HG03354 (cell line): ENCODE data around the gene HNRNPH2.

Experiments used
- ATAC-seq: cut with Tn5 transposase; IDR thresholded peaks from one replicate; pipeline ENCODE4 v1.9.1; 2021; ENCODE audit warnings: mild to moderate bottlenecking; ENCODE audit not compliant: unreplicated experiment, poor library complexity, severe bottlenecking

The HNRNPH2 gene

DNA sequence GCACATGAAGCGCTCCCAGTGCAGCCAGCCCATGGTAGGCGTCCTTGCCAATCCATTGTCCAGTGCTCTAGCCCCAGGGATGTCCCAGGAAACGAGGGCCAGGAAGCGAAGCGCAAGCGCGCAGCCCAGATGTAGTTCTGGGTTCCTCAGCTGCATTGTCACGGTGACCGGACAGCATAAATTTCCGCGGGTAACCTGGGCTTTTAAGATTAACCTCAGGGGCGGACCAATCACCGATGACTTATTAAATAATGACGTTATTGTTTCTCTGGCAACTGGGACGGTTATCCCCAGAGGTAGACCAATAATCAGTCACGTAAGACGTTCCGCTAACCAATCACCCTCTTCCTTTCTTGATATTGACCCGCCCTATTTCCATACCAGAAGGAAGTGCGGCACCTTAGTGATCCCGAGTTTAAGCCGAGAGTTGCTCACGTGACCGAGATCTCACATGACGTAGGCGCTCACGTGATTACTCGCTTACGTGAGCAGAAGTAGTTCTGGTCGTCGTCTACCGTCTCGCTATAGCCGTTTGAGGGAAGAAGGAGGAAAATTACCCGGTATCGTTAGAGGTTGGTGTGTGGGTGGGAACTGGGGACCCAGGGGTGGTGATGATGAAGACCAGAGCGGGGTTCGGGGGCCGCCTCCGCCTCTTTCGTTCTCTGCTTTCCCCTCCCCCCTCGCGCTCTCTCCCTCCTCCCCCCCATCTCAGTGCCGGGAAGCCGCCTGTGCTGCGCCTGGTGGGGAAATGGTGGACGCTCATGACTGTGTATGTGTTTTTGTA lies at the start of gene HNRNPH2, which contains the start of gene GLA:
HNRNPH2 (plus strand) TSS at position 475 of the 784 bp plus-strand sequence. CDS start 3,767 bp downstream, outside the sequence.
GLA (minus strand) TSS at position 178 of the 784 bp plus-strand sequence; CDS start at position 156, 22 bp downstream.
- peak; percentile 92 for ATAC-seq

DNA sequence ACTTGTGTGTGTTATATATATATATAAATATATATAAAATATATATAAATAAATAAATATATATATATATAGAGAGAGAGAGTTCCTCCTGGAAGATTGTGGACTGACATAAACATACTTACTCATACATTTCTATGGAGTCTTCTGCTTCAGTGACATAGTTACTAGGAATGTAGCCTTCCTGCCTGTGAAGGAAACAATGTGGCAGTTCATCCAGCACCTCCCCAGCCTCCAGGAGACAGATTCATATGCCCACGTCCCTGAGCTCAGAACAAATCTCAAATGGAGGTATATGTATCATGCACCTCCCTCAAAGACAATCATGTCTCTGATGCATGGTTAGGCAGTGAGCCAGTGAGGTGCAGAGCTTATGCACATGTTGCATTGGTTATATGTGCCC lies 48.1 kb upstream of the HNRNPH2 start:
- no peak for ATAC-seq

DNA sequence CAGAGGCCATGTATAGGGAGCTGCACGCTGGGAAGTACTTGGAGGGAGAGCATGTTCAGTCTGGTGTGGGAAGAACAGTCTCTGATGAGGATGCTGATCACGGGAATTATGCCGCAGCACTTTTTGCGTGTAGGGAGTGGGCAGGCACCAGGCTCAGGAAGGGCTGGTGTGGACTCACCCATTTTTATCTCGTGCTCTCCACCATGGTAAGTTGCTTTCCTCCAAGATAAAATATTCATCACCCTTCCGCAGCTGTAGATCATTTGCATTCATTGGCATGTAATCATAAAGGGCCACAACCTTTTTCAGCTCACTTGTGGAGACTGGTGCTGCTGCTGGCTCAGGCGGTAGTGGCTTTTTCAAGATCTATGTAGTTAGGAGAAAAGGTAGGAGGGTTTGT lies 47.6 kb upstream of the HNRNPH2 start:
- ATAC-seq = no peak

- no peak for ATAC-seq
Measured at GRCh38 chrX:101362116-101362515, 45.9 kb upstream of the HNRNPH2 start.

DNA sequence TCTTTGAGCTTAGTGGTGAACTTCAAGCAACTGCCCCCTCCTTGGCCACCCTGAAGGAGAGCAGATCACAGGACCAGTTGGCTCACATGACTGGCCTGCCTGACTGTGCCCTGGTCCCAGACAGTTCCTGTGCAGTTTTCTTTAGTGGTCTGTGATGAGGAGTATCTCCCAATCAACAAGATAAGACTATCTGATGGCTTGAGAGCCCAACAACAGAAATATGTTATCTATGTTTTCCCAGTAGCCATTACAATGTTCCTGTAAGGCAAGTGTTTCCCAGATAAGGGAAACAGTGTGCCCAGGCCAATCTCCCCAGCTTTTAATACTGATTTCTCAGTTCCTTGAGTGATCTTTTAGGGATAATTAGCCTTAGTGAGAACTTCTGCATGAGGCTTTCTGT lies 45.3 kb upstream of the HNRNPH2 start:
- no peak for ATAC-seq

GRCh38 chrX:101365301-101365795 lies 42.7 kb upstream of the HNRNPH2 start:
- no peak for ATAC-seq

GRCh38 chrX:101368800-101369199 lies 39.2 kb upstream of the HNRNPH2 start:
- no peak for ATAC-seq

DNA sequence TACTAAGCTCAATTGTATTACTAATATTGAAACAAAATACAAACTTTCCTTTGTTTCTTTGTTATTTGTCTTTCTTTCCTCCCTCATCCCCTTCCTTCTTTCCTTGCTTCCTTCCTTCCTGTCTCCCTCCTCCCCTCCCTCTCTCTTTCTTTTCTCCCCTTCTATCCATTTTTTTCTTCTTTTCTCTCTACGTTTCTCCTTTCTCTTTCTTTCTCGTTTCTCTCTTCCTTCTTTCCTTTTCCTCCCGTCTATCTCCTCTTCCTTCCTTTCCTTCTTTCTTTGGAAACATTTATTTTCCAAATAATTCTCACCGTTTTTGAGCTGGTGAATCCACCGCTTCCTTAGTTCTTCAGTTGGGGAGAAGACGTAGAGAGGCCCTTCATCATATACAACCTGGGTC lies 38.3 kb upstream of the HNRNPH2 start:
- ATAC-seq = no peak

GRCh38 chrX:101370888-101371504 lies 37.0 kb upstream of the HNRNPH2 start:
- ATAC-seq = peak; percentile 74

DNA sequence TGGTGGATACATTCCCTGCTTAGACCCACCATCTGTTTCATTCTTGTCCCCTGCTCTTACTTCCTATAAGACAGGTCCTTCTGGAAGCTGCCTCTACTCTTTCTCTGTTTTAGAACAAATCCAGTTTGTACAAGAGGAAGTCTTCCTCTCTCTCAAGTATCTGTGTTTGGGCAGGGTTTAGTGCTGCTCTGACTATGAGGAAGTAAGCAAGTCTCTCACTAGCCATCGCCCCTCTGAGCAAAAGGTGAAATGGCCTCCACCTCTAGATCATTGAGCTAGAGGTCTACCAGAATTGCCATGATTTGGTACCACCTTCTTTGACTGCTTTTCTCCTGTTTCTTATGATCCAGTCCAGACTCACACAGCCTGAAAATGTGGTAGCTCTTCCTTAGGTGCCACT lies 30.5 kb upstream of the HNRNPH2 start:
- no peak for ATAC-seq

- ATAC-seq = peak; percentile 77
Measured at GRCh38 chrX:101383679-101384205, 24.3 kb upstream of the HNRNPH2 start.

DNA sequence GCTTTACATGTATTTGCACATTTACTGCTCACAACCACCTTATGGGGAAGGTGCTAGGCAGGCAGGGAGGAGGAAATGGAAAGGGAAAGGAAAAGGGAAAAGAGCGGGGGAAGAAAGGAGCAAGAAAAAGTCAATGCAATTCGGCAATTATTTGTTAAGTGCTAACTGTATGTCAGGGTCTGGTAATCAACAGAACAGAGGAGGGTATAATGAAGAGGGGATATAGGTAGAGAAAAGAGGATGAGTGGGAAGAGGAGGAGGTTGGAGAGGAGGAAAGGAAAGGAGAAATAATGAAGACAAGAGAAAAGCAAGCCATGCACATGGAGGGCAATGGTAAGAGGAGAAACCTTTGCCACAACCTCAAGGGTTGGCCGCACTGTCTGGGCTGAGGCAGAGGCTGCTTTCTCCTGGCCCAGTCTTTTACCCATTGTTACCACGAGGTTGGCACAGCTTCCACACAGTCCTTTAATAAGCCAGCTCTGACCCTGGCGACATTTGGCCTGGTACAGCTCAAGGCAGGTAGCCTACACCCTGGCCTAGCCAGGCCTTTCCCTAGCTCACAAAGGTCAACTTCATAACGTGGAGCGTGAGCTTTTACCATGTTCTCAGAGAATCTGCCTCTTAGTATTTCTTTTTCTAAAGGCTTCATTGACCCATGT lies 22.9 kb upstream of the HNRNPH2 start:
- no peak for ATAC-seq

DNA sequence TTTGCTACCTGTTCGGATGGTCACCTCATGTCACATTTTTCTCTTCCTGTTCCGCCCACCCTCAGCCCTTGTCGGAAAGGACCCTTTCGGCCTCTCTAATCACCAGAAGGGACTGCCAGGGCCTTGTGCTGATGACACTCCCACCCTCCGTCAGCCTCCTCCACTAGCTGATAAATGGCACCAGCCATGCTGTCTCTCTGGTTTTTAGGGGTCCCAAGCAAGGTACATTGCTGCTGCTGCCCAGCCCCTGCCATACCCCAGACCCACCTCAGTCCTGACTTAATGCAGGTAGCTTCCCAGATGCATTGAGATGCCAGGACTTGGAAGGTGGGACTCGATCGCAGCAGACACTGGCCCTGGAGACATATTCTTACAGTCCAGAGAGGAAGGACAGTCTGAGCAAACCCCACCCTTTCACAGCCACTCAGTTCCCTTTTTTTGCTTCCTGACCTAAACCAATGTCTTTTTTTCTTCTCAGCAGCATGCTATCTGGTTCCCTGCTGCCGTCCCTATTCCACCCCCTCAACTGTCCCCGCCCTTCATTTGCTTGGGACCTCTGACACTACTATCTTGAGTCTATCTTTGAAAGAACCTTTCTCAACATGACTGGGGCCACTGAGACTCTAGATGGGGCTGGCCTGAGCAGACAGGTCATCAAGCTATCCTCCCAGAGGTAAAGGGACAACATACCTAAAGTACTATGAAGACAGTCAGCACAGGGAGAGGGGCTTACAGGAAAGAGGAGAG lies 22.1 kb upstream of the HNRNPH2 start, which contains the start of gene BTK:
BTK (minus strand) TSS at position 397 of the 747 bp plus-strand sequence. CDS start 10,907 bp downstream, outside the sequence.
- peak; percentile 69 for ATAC-seq

DNA sequence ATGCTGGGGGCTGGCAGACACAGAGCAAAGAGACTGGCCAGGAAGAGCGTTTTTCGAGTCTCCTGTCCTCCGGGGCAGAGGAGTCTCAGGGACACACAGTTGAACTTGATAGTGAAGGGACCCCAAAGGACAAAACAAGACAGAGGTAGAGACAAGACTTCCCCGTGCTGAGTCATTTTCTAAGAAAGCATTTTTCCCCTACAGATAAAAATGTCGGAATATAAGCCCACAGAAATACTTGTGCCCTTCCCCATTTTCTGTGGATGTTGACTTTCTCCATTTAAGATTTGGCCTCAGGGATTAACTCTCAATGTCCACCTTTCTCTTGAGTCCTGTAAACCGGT lies 21.5 kb upstream of the HNRNPH2 start:
- ATAC-seq = no peak

DNA sequence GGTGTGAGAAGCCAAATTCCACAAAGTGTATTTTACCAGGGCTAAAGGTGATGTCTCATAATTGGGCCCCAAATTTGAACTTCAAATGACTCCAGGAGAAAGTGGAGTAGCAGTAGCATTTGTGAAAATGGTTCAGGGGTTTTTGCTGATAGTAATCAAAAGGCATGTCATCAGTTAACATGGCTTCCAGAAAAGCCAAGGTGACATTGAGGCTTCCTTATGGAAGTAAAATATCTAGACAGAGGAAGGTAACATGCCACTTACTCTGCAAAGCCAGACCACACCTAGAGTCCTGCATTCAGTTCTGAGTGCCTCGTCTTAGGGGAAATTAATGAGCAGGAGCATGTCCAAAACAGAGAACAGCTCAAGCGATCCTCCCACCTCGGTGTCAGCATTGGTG lies 19.4 kb upstream of the HNRNPH2 start:
- no peak for ATAC-seq

DNA sequence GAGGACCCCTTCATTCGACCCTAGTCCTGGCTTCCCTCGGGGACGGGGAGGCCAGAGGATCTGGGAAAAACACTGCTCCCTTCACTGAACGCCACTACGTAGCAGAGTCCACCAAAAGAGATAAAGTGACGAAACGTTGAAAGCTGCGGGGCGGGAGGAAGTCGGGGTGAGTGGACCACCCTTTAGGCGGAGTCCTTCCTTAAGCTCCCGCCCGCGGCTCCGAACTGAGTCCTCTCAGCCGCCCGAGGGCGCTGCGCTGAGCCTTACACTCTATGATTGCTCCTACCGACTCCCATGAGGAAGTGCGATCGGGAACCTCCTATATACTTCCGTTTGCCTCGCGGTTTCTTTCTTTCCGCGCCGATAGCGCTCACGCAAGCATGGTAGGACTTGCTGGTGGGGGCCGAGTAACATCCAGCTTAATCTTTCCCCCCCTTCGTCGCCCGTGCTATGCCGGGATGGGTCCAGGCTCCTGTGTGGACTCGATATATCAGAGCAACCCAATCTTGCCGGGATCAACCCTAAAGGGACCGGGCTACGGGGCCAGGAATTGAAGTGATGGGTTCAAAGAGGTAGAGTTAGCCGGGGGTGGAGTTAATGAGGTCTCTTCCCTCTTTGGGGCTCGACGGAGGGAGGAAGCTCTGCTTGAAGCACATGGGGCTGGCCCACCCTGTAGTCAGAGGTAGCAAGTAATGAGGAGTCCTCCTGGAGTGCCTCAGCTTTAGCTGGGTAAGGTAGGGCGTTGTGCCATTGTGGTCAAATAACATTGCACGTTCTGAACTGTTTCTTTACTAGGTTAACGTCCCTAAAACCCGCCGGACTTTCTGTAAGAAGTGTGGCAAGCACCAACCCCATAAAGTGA lies 17.1 kb upstream of the HNRNPH2 start, which contains the start of gene RPL36A:
RPL36A (plus strand) TSS at position 348 of the 862 bp plus-strand sequence; CDS start at position 381, 33 bp downstream.
- peak; percentile 81 for ATAC-seq

GRCh38 chrX:101391831-101392230 lies 16.2 kb upstream of the HNRNPH2 start:
- no peak for ATAC-seq

DNA sequence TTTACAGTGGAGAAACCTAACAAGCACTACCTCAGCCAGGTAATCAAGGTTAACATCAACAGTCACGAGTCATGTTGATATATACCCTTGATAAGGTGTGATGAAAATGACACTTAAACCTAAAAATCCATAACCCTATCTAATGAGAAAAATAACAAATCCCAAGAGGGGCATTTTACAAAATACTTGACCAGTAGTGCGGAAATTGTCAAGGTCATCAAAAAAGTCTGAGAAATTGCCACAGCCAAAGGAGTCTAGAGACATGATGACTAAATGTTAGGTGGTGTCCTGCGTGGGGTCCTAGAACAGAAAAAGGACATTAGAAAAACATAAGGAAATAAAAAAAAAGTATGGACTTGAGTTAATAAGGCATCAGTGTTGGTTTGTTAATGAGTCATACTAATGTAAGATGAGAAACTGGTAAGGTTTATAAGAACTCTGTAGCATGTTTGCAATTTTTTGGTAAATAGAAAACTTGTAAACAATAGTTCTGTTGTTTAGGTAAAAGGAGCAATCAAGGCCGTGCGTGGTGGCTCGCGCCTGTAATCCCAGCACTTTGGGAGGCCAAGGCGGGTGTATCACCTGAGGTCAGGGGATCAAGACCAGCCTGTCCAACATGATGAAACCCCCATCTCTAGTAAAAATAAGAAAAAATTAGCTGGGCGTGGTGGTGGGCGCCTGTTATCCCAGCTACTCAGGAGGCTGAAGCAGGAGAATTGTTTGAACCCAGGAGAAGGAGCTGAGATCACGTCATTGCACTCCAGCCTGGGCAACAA lies 14.3 kb upstream of the HNRNPH2 start:
- no peak for ATAC-seq
